Gastroesophageal sphincter (tissue), 4 donors: ENCODE measurements around the gene CPA4. TPM values are rescaled to one million over a fixed set of nuclear protein-coding genes. Genes with fewer than 3 reads are reported as not detected.

Experiments used
- ATAC-seq: fragments of 150-250 bp; one replicate; pipeline ENCODE4 v1.9.1; 2016; ENCODE audit warnings: mild to moderate bottlenecking, moderate library complexity
- H3K27ac ChIP-seq, 4 donors: fragments of 200-600 bp; sonication (generic) in 3 of 4; 1 replicate in 3 of 4; 2 replicates in 1 of 4; pipeline ENCODE4 v1.5.1; 2016 to 2019
- H3K27me3 ChIP-seq: fragments of 200-600 bp; sonication (generic); one replicate; pipeline ENCODE4 v1.5.1; 2019
- H3K36me3 ChIP-seq, 2 donors: fragments of 200-600 bp; sonication (generic); one replicate each; pipeline ENCODE4 v1.5.1; 2019; ENCODE audit warnings: control low read depth in 1 of 2
- H3K4me1 ChIP-seq, 3 donors: fragments of 200-600 bp; sonication (generic); 1 replicate in 2 of 3; 2 replicates in 1 of 3; pipeline ENCODE4 v1.5.1; 2016 to 2019; ENCODE audit warnings: control low read depth in 2 of 3
- H3K4me3 ChIP-seq, 2 donors: fragments of 200-600 bp; sonication (generic); one replicate each; pipeline ENCODE4 v1.5.1; 2019; ENCODE audit warnings: mild to moderate bottlenecking in 1 of 2, moderate library complexity in 1 of 2
- H3K9me3 ChIP-seq, 3 donors: fragments of 200-600 bp; sonication (generic); one replicate each; pipeline ENCODE4 v1.5.1; 2017 to 2019; ENCODE audit warnings: control low read depth in 2 of 3
- CTCF ChIP-seq, 4 experiments: fragments of 200-600 bp in 2 of 4; fragments of 450-650 bp in 2 of 4; sonication (generic) in 1 of 4; IDR thresholded peaks; one replicate each; pipeline ENCODE4 v1.5.1; 2017 to 2019; ENCODE audit warnings: antibody characterized with exemption in 4 of 4, mild to moderate bottlenecking in 2 of 4, moderate library complexity in 2 of 4
- EP300 ChIP-seq: sonication (generic); formaldehyde crosslinking; IDR thresholded peaks from one replicate; pipeline ENCODE4 v1.6.1; 2017; ENCODE audit warnings: antibody characterized with exemption, mild to moderate bottlenecking
- POLR2A ChIP-seq, 2 donors: fragments of 450-650 bp; IDR thresholded peaks; one replicate each; pipeline ENCODE4 v1.6.1; 2017; ENCODE audit warnings: antibody characterized with exemption in 2 of 2, mild to moderate bottlenecking in 2 of 2, moderate library complexity in 1 of 2
- POLR2AphosphoS5 ChIP-seq: sonication (generic); formaldehyde crosslinking; IDR thresholded peaks from one replicate; pipeline ENCODE4 v1.6.1; 2017; ENCODE audit warnings: antibody characterized with exemption
- WGBS, 2 donors: methylation state at CpG; one replicate each; pipeline ENCODE4 v1.1.5; 2018; ENCODE audit warnings: low coverage in 1 of 2; 5-methylcytosine and 5-hydroxymethylcytosine counted together
- total RNA-seq, 4 donors: library from RNA; depleted of rRNA; stranded (reverse); fragments of >200 nt; gene quantifications; one replicate each; pipeline ENCODE4 v1.1.0, GENCODE V29; 2016

CPA4 gene
- total RNA-seq, 4 donors from 2014 or later: 0.93 TPM; not detected in 3

DNA sequence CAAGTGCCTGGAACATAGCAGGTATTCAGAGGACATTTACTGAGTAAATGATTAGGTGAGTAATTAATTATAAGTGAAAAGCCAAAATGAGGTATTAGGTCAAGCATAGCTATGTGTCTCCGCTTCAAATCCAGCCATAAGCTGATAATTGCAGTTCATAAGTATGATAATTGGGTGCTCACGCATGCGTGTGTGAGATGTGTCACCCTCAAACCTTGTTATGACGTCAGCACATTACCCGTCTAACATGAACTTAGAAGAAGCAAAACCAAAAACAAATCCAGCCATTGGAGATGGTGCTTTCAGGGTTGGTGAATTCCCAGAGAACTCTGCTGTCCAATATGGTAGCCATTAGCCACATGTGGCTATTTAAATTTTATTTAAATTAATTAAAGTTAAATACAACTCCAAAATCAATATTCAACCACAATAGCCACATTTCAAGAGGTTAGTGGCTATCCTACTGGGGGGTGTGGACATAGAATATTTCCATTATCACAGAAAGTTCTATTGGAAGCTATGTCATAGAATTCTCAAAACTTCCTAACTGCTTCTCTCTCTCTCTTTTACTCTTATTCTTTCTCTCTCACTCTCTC, 51.4 kb downstream of the CPA4 start, which contains the start of gene CPA5:
Gene CPA5, plus strand, starts transcription at position 546 of the 596 bp plus-strand sequence. CDS start 1,670 bp downstream, outside the sequence.
- Histone ChIP-seq H3K27ac (no peak within 1 kb of the TSS), H3K4me1 (no peaks in the 10 kb centered on the region), H3K4me3 (no peak within 1 kb of the TSS), H3K9me3 (no peaks in the 10 kb centered on the region), H3K36me3 (no peaks in the 10 kb centered on the region), H3K27me3 (no peaks in the 10 kb centered on the region)
- ATAC-seq: no peak
- TF ChIP-seq EP300 (no peak), POLR2A (IDR thresholded peaks at IDR 0.05) (no peak), CTCF (IDR thresholded peaks at IDR 0.05) (no peak), POLR2AphosphoS5 (no peak)
- 94 to 96% methylated on average over 5 of the region's 5 CpGs for WGBS, 2 donors

- no peak overlapping the region for H3K27ac ChIP-seq
- 28 to 45% methylated on average over 5 to 8 of the region's 8 CpGs for whole genome bisulfite sequencing, 2 donors
- no peaks in the 10 kb centered on the region for H3K36me3 ChIP-seq
- no peak for ATAC-seq
- H3K4me3 ChIP-seq: no peak overlapping the region
- no peaks in the 10 kb centered on the region for H3K27me3 ChIP-seq
- no peaks in the 10 kb centered on the region for H3K9me3 ChIP-seq
- H3K4me1 ChIP-seq: no peaks in the 10 kb centered on the region
- TF ChIP-seq POLR2AphosphoS5: no peak
- no peak for TF ChIP-seq CTCF (IDR thresholded peaks at IDR 0.05)
Measured at GRCh38 chr7:130345136-130345535, 52.2 kb downstream of the CPA4 start.

GRCh38 chr7:130345725-130346124, 52.8 kb downstream of the CPA4 start:
- Histone ChIP-seq H3K36me3 (no peaks in the 10 kb centered on the region), H3K9me3 (no peaks in the 10 kb centered on the region), H3K27ac (no peak overlapping the region), H3K4me3 (no peak overlapping the region), H3K27me3 (no peaks in the 10 kb centered on the region), H3K4me1 (peaks cover 0 to 1% (median under 1%) of the 10 kb centered on the region in 3 donors)
- WGBS, 2 donors: 91 to 100% methylated on average over 4 of the region's 5 CpGs
- TF ChIP-seq EP300: no peak
- ATAC-seq: no peak

GRCh38 chr7:130346177-130346905, 53.4 kb downstream of the CPA4 start:
- Histone ChIP-seq H3K9me3 (no peaks in the 10 kb centered on the region), H3K4me3 (no peak overlapping the region), H3K27me3 (no peaks in the 10 kb centered on the region), H3K27ac (no peak overlapping the region), H3K4me1 (peaks cover 0 to 8% (median 7%) of the 10 kb centered on the region in 3 donors), H3K36me3 (no peaks in the 10 kb centered on the region)
- 92% methylated on average over 4 of the region's 10 CpGs; no CpG with 5 or more reads in 1 of the 2 donors for WGBS, 2 donors
- no peak for ATAC-seq
- TF ChIP-seq EP300 (no peak), POLR2AphosphoS5 (no peak), POLR2A (IDR thresholded peaks at IDR 0.05) (no peak), CTCF (IDR thresholded peaks at IDR 0.05) (no peak)

GRCh38 chr7:130346941-130347340, 54.0 kb downstream of the CPA4 start:
- no peak overlapping the region for H3K27ac ChIP-seq
- 87% methylated on average over 8 of the region's 12 CpGs; no CpG with 5 or more reads in 1 of the 2 donors for WGBS, 2 donors
- peaks cover 0 to 14% (median 9%) of the 10 kb centered on the region in 3 donors for H3K4me1 ChIP-seq
- no peaks in the 10 kb centered on the region for H3K36me3 ChIP-seq
- no peak overlapping the region for H3K4me3 ChIP-seq
- no peaks in the 10 kb centered on the region for H3K9me3 ChIP-seq
- TF ChIP-seq EP300 (no peak), CTCF (IDR thresholded peaks at IDR 0.05) (no peak), POLR2AphosphoS5 (no peak), POLR2A (IDR thresholded peaks at IDR 0.05) (no peak)
- H3K27me3 ChIP-seq: no peaks in the 10 kb centered on the region
- ATAC-seq: no peak
